Omental fat pad (tissue), 4 donors: ENCODE measurements around the gene CORIN. TPM values are rescaled to one million over a fixed set of nuclear protein-coding genes. Genes with fewer than 3 reads are reported as not detected.
"Not testable (repeated sequence)": the region's sequence is repeated elsewhere in the genome, so short reads cannot be mapped to it uniquely, and the experiment has no call there.

Experiments
- ATAC-seq: fragments of 150-250 bp; one replicate; pipeline ENCODE4 v1.9.1; 2016; ENCODE audit warnings: mild to moderate bottlenecking, moderate library complexity; ENCODE audit not compliant: low FRiP score
- DNase-seq: peaks from one replicate; pipeline ENCODE4 v3.0.0-alpha.2; 2019; ENCODE audit warnings: low spot score
- total RNA-seq, 4 donors: library from RNA; depleted of rRNA; stranded (reverse); fragments of >200 nt; gene quantifications; one replicate each; pipeline ENCODE4 v1.1.0, GENCODE V29; 2016
- TF ChIP-seq, protein P1 (sequence below), 3 donors: fragments of 450-650 bp; IDR thresholded peaks; one replicate each; pipeline ENCODE4 v1.5.1; 2016 to 2017; ENCODE audit warnings: antibody characterized with exemption in 3 of 3, mild to moderate bottlenecking in 3 of 3, moderate library complexity in 2 of 3

CORIN gene
- total RNA-seq, 4 donors from 2014 or later: 0.28 to 0.48 TPM; not detected in 2

DNA sequence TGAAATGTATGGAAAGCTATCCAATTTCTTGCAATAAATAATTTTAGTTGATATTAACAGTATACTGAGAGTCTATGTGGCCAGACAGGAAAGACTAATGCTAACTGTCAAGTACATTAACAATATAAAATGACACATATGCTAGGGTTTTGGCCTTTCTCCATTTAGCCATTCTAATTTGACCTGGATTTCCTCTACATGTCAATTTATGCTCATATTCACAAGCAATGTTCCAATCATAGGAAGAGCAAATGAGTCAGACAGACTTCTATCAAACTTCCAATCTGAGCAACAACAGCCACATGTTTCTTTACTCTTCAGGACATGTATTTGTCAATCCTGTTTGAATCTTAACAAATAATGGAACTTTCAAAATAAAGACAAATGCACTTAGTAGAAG lies 53.6 kb downstream of the CORIN start:
- TF ChIP-seq, protein P1, sequence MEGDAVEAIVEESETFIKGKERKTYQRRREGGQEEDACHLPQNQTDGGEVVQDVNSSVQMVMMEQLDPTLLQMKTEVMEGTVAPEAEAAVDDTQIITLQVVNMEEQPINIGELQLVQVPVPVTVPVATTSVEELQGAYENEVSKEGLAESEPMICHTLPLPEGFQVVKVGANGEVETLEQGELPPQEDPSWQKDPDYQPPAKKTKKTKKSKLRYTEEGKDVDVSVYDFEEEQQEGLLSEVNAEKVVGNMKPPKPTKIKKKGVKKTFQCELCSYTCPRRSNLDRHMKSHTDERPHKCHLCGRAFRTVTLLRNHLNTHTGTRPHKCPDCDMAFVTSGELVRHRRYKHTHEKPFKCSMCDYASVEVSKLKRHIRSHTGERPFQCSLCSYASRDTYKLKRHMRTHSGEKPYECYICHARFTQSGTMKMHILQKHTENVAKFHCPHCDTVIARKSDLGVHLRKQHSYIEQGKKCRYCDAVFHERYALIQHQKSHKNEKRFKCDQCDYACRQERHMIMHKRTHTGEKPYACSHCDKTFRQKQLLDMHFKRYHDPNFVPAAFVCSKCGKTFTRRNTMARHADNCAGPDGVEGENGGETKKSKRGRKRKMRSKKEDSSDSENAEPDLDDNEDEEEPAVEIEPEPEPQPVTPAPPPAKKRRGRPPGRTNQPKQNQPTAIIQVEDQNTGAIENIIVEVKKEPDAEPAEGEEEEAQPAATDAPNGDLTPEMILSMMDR (IDR thresholded peaks at IDR 0.05): no peak
- no peak for DNase-seq
- no peak for ATAC-seq

DNA sequence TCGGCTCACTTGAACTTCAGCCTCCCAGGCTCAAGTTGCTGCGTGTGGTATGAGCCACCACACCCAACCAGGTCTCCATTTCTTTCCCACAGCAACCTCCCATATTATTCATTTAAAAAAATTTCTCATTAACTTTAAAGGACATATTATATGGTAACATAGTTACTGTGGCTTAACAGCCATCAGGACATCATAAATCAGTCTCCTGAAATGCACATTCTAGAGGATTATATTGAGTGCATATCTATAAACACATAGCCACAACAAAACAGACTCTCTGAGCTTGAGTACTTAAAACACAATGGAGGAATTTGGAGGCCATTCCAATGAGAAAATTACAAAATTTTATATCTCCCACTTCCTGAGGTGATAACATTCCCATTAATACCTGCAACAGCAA lies 61.5 kb downstream of the CORIN start:
- DNase-seq (no peak), ATAC-seq (no peak)
- TF ChIP-seq, protein P1 (IDR thresholded peaks at IDR 0.05): no peak

GRCh38 chr4:47774079-47774478 lies 63.8 kb downstream of the CORIN start:
- TF ChIP-seq, protein P1 (IDR thresholded peaks at IDR 0.05): no peak
- no peak for DNase-seq

GRCh38 chr4:47771020-47771419 lies 66.8 kb downstream of the CORIN start:
- no peak for ATAC-seq
- TF ChIP-seq, protein P1 (IDR thresholded peaks at IDR 0.05): no peak
- DNase-seq: no peak

More at GRCh38 chr4:47774079-47774478, 63.8 kb downstream of the CORIN start:
- no peak for ATAC-seq

DNA sequence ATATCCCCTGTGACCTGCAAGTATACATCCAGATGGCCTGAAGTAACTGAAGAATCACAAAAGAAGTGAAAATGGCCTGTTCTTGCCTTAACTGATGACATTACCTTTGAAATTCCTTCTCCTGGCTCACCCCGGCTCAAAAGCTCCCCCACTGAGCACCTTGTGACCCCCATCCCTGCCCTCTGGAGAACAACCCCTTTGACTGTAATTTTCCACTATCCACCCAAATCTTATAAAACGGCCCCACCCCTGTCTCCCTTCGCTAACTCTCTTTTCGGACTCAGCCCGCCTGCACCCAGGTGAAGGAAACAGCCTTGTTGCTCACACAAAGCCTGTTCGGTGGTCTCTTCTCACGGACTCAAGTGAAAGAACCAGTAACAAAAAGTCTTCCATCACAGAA lies 69.9 kb downstream of the CORIN start:
- not testable (repeated sequence) for ATAC-seq, DNase-seq

GRCh38 chr4:47763279-47763678 lies 74.6 kb downstream of the CORIN start:
- DNase-seq: no peak
- TF ChIP-seq, protein P1 (IDR thresholded peaks at IDR 0.05): no peak
- no peak for ATAC-seq

DNA sequence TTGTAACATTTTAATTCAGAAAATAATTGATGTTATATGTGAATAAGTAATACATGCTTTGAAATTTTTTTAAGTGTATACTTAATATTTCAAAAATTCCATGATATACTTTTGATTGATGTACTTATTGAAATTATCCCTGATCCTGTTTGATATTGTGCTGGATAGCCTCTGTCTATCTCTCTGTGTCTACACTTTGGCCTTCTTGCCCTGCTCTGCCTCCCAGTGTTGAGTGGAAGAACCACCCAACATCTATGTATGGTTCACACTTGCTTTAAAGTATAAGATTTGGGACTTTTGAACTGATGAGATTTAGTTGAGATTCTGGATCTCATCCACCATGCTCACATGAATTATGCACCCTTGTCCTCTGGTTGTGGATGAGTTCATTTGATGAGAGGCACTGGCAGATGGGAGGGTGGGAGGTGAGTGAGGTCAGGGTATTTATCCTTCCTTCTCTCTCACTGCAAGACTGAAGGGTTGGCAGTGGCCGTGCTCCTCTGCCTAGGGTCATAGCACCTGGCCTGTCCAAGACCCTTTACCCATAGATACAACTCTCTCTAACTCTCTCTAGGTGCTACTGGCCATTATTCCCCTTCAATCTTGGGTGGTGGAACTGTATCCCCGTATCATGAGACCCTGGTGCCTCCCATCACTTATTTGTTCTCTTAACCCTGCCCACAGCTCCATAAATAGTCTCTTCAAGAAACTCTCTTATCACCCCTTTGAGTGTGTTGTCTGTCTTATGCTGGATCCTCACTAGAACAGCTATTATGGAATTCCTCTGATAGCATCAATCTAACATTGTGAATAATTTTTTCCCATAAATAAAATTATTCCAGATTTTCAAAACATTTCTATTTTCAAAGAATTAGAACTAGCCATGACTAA lies 75.2 kb downstream of the CORIN start:
- no peak for DNase-seq
- no peak for ATAC-seq
- TF ChIP-seq, protein P1 (IDR thresholded peaks at IDR 0.05): no peak

DNA sequence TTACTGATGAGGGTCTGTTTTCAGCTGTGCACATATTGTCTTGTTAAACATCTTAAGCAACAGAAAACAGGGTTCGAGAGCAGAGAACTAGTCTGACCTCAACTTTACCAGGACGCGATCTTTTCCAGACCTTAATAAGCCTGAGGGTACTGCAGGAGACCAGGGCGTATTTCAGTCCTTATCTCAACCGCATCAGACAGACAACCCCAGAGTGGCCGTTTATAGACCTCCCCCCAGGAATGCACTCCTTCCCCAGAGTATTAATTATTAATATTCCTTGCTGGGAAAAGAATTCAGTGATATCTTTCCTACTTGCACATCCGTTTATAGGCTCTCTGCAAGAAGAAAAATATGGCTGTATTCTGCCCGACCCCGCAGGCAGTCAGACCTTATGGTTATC lies 84.6 kb downstream of the CORIN start:
- DNase-seq, ATAC-seq: not testable (repeated sequence)
